Activated naive CD4-positive, alpha-beta T cell treated with anti-CD3 and anti-CD28 coated beads for 36 hours (primary cell): ENCODE results near the gene PEPD. TPM values are rescaled to one million over a fixed set of nuclear protein-coding genes. Genes with fewer than 3 reads are reported as not detected.

Experiments
- CTCF ChIA-PET: fragments of 350-600 bp; sonication (Branson Sonifier 250); formaldehyde crosslinking; loops from one replicate; lab custom pipeline; 2021; ENCODE audit warnings: antibody characterized with exemption; lab: Charles Lee
- DNase-seq: peaks from one replicate; pipeline ENCODE4 v3.0.0-alpha.2; 2020
- H3K27ac Mint-ChIP-seq: one replicate; pipeline ENCODE4 v1.8.0; 2021; ENCODE audit warnings: mild to moderate bottlenecking, mixed read lengths
- H3K27me3 Mint-ChIP-seq: one replicate; pipeline ENCODE4 v1.8.0; 2021; ENCODE audit warnings: low read depth, mixed read lengths
- H3K36me3 Mint-ChIP-seq: one replicate; pipeline ENCODE4 v1.8.0; 2021; ENCODE audit warnings: low read depth, mixed read lengths
- H3K4me1 Mint-ChIP-seq: one replicate; pipeline ENCODE4 v1.8.0; 2021; ENCODE audit warnings: low read depth, mixed read lengths
- H3K4me3 Mint-ChIP-seq: one replicate; pipeline ENCODE4 v1.8.0; 2021; ENCODE audit warnings: mild to moderate bottlenecking, moderate library complexity, mixed read lengths
- H3K9me3 Mint-ChIP-seq: one replicate; pipeline ENCODE4 v1.8.0; 2021; ENCODE audit warnings: mixed read lengths
- intact Hi-C: fragments of 100-400 bp; cut with micrococcal nuclease; formaldehyde crosslinking; loops from one replicate; pipeline ENCODE4 v1.15.1; 2023
- total RNA-seq, 2 experiments: library from RNA; stranded (reverse); gene quantifications; one replicate each; pipeline ENCODE4 v1.2.3, GENCODE V29; 2021

PEPD gene
- total RNA-seq, 2 experiments from 2014 or later, result 31.9 to 35.8 TPM

- DNase-seq, result no peak
- Mint-ChIP-seq H3K9me3 (no peaks in the 10 kb centered on the region), H3K27me3 (no peaks in the 10 kb centered on the region), H3K36me3 (no peaks in the 10 kb centered on the region), H3K4me1 (peaks cover 4% of the 10 kb centered on the region), H3K27ac (no peak overlapping the region), H3K4me3 (no peak overlapping the region)
- intact Hi-C loops, result no loop called here
- CTCF ChIA-PET, result no interaction called here
Measured at GRCh38 chr19:33411621-33412180, 109.9 kb downstream of the PEPD start.

- Mint-ChIP-seq H3K9me3 (no peaks in the 10 kb centered on the region), H3K27ac (no peak overlapping the region), H3K27me3 (no peaks in the 10 kb centered on the region), H3K4me3 (no peak overlapping the region), H3K36me3 (no peaks in the 10 kb centered on the region), H3K4me1 (no peaks in the 10 kb centered on the region)
- intact Hi-C loops, result no loop called here
- no peak for DNase-seq
- CTCF ChIA-PET, result interaction anchor here (1.2 kb wide), 1 partner anchor 175 kb away, joined by 3 read pairs; no protein-coding TSS in a partner anchor
Measured at GRCh38 chr19:33410915-33411401, 110.6 kb downstream of the PEPD start.

GRCh38 chr19:33409906-33410685, 111.5 kb downstream of the PEPD start:
- no peak overlapping the region for H3K27ac Mint-ChIP-seq
- H3K27me3 Mint-ChIP-seq, result no peaks in the 10 kb centered on the region
- H3K4me1 Mint-ChIP-seq, result no peaks in the 10 kb centered on the region
- intact Hi-C loops, result loop anchor here (5.0 kb wide), 3 partner anchors 108 to 283 kb away; partner anchors contain the start of gene CEBPA
- no peaks in the 10 kb centered on the region for H3K9me3 Mint-ChIP-seq
- no peaks in the 10 kb centered on the region for H3K36me3 Mint-ChIP-seq
- no peak overlapping the region for H3K4me3 Mint-ChIP-seq
- DNase-seq, result no peak
- CTCF ChIA-PET, result interaction anchor here (0.6 to 1.3 kb wide), 3 partner anchors 166 to 182 kb away, joined by 3 to 4 read pairs (median 3); no protein-coding TSS in a partner anchor

- no peaks in the 10 kb centered on the region for H3K36me3 Mint-ChIP-seq
- intact Hi-C loops, result loop anchor here (5.0 kb wide), 3 partner anchors 106 to 281 kb away; partner anchors contain the start of gene CEBPA
- no peak overlapping the region for H3K27ac Mint-ChIP-seq
- H3K4me3 Mint-ChIP-seq, result no peak overlapping the region
- CTCF ChIA-PET, result interaction anchor here (0.5 to 4.6 kb wide), 6 partner anchors 14 to 1590 kb away, joined by 3 to 27 read pairs (median 4); no protein-coding TSS in a partner anchor
- H3K4me1 Mint-ChIP-seq, result no peaks in the 10 kb centered on the region
- H3K9me3 Mint-ChIP-seq, result no peaks in the 10 kb centered on the region
- DNase-seq, result no peak
- H3K27me3 Mint-ChIP-seq, result no peaks in the 10 kb centered on the region
Measured at GRCh38 chr19:33408538-33409434, 112.8 kb downstream of the PEPD start.

GRCh38 chr19:33408116-33408515, 113.5 kb downstream of the PEPD start:
- Mint-ChIP-seq H3K27ac (no peak overlapping the region), H3K4me3 (no peak overlapping the region), H3K4me1 (no peaks in the 10 kb centered on the region), H3K27me3 (no peaks in the 10 kb centered on the region), H3K36me3 (no peaks in the 10 kb centered on the region), H3K9me3 (no peaks in the 10 kb centered on the region)
- DNase-seq, result no peak
- intact Hi-C loops, result loop anchor here (5.0 kb wide), 3 partner anchors 106 to 281 kb away; partner anchors contain the start of gene CEBPA
- CTCF ChIA-PET, result interaction anchor here (0.5 to 4.6 kb wide), 4 partner anchors 15 to 264 kb away, joined by 3 to 27 read pairs (median 4); no protein-coding TSS in a partner anchor

- no peaks in the 10 kb centered on the region for H3K4me1 Mint-ChIP-seq
- H3K36me3 Mint-ChIP-seq, result no peaks in the 10 kb centered on the region
- no peak overlapping the region for H3K4me3 Mint-ChIP-seq
- CTCF ChIA-PET, result interaction anchor here (0.5 to 5.1 kb wide), 7 partner anchors 15 to 263 kb away, joined by 3 to 31 read pairs (median 4); no protein-coding TSS in a partner anchor
- DNase-seq, result no peak
- intact Hi-C loops, result loop anchor here (5.0 kb wide), 3 partner anchors 105 to 280 kb away; partner anchors contain the start of gene CEBPA
- H3K27me3 Mint-ChIP-seq, result no peaks in the 10 kb centered on the region
- no peaks in the 10 kb centered on the region for H3K9me3 Mint-ChIP-seq
- H3K27ac Mint-ChIP-seq, result no peak overlapping the region
Measured at GRCh38 chr19:33407716-33408115, 113.9 kb downstream of the PEPD start.

GRCh38 chr19:33407140-33407551, 114.4 kb downstream of the PEPD start:
- DNase-seq, result no peak
- intact Hi-C loops, result loop anchor here (5.0 kb wide), 3 partner anchors 105 to 280 kb away; partner anchors contain the start of gene CEBPA
- no peaks in the 10 kb centered on the region for H3K4me1 Mint-ChIP-seq
- no peak overlapping the region for H3K27ac Mint-ChIP-seq
- CTCF ChIA-PET, result interaction anchor here (0.5 to 5.1 kb wide), 10 partner anchors 9 to 266 kb away, joined by 3 to 31 read pairs (median 4); no protein-coding TSS in a partner anchor
- H3K9me3 Mint-ChIP-seq, result no peaks in the 10 kb centered on the region
- H3K36me3 Mint-ChIP-seq, result no peaks in the 10 kb centered on the region
- H3K27me3 Mint-ChIP-seq, result no peaks in the 10 kb centered on the region
- no peak overlapping the region for H3K4me3 Mint-ChIP-seq

- CTCF ChIA-PET, result interaction anchor here (0.5 to 5.1 kb wide), 16 partner anchors 9 to 266 kb away, joined by 3 to 31 read pairs (median 4); no protein-coding TSS in a partner anchor
- H3K4me3 Mint-ChIP-seq, result no peak overlapping the region
- DNase-seq, result peak; percentile 84
- no peak overlapping the region for H3K27ac Mint-ChIP-seq
- H3K9me3 Mint-ChIP-seq, result no peaks in the 10 kb centered on the region
- H3K27me3 Mint-ChIP-seq, result no peaks in the 10 kb centered on the region
- H3K36me3 Mint-ChIP-seq, result no peaks in the 10 kb centered on the region
- H3K4me1 Mint-ChIP-seq, result no peaks in the 10 kb centered on the region
- intact Hi-C loops, result loop anchor here (1.0 to 5.0 kb wide), 5 partner anchors 104 to 279 kb away; partner anchors contain the start of gene CEBPA
Measured at GRCh38 chr19:33406521-33407139, 115.0 kb downstream of the PEPD start.

- CTCF ChIA-PET, result interaction anchor here (0.6 to 5.1 kb wide), 12 partner anchors 9 to 182 kb away, joined by 3 to 31 read pairs (median 4); no protein-coding TSS in a partner anchor
- Mint-ChIP-seq H3K27ac (no peak overlapping the region), H3K27me3 (no peaks in the 10 kb centered on the region), H3K4me1 (no peaks in the 10 kb centered on the region), H3K9me3 (no peaks in the 10 kb centered on the region), H3K4me3 (no peak overlapping the region), H3K36me3 (no peaks in the 10 kb centered on the region)
- intact Hi-C loops, result loop anchor here (1.0 to 5.0 kb wide), 5 partner anchors 104 to 279 kb away; partner anchors contain the start of gene CEBPA
- DNase-seq, result no peak
Measured at GRCh38 chr19:33405553-33406461, 115.8 kb downstream of the PEPD start.

GRCh38 chr19:33405254-33405552, 116.4 kb downstream of the PEPD start:
- Mint-ChIP-seq H3K27me3 (no peaks in the 10 kb centered on the region), H3K27ac (no peak overlapping the region), H3K36me3 (no peaks in the 10 kb centered on the region), H3K4me3 (no peak overlapping the region), H3K4me1 (no peaks in the 10 kb centered on the region), H3K9me3 (no peaks in the 10 kb centered on the region)
- intact Hi-C loops, result loop anchor here (5.0 kb wide), 3 partner anchors 103 to 278 kb away; partner anchors contain the start of gene CEBPA
- CTCF ChIA-PET, result interaction anchor here (1.0 to 5.1 kb wide), 7 partner anchors 9 to 181 kb away, joined by 3 to 31 read pairs (median 7); no protein-coding TSS in a partner anchor
- no peak for DNase-seq
